NT2/D1 (cell line): ENCODE measurements around the gene CCDC13.

ENCODE experiments used
- SUZ12 ChIP-seq: IDR thresholded peaks from 2 replicates; pipeline ENCODE4 v1.6.1; 2011; ENCODE audit not compliant: insufficient read length, insufficient read depth; ENCODE audit errors: extremely low read depth
- ZNF274 ChIP-seq: IDR thresholded peaks from 2 replicates; pipeline ENCODE4 v1.6.1; 2011; ENCODE audit warnings: mild to moderate bottlenecking, low read depth, low read length

GRCh38 chr3:42764115-42764514, 8.9 kb downstream of the CCDC13 start:
- no peak for TF ChIP-seq ZNF274
- TF ChIP-seq SUZ12: no peak
